ENCODE results near the gene RGS3. TPM values are rescaled to one million over a fixed set of nuclear protein-coding genes. Genes with fewer than 3 reads are reported as not detected.

The RGS3 gene
- total and polyA plus RNA-seq, 2 of the 13 experiments (the other 11 are each of a cell fraction or from before 2014, with no cell fraction given) = 17.1 to 28.8 TPM

DNA sequence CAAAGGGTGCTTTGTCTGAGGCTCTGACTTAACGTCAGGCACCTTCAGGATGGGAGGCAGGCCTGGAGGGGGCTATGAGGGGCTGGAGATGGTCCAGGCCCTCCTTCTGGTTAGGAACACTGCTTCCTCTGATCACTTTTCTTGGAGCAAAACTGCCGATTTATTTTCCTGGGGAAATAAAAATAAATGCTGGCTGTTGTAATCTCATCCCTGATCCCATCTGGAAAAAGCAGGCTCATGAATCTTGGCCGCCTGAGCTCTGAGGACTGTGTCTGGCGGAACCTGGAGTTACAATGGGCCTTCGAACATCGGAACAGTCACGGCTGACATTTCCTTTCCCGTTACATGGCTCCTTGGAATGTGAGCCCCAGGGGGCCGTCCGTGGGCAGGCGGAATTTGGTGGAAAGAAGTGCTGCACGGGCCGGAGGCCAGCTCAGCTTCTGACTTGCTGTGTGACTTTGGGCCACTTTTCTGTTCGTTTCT, 157.8 kb downstream of the RGS3 start (continued):
- TF ChIP-seq ZNF30 (CRISPR knock-in tag; IDR thresholded peaks at IDR 0.05) = no peak

DNA sequence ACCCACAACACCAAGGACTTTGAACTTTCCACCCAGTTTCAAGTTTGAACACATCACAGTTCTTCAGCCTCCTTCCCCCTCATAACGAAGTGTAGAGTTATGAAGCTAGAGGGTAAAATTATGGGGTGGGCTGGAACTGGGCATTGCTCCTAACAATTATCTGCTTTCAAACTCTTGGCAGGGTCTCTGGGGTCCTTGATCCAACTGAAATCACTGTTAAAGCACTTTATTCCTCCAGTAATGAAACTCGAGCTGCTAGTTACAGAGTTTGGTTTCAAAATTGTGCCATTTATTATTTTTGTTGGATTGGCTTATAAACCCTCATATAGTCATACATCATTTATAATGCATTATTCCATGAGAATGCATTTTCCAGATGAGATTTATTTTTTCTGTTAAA, 158.5 kb downstream of the RGS3 start:
- no peaks in the 10 kb centered on the region for H3K36me3 ChIP-seq (replicated peaks in 1 of 2; ENCODE audit: control insufficient read depth in 1 of 2, insufficient read depth in 2 of 2, low read length in 2 of 2)
- BruUV-seq (replicated peaks) = no TSS peak
- in situ Hi-C loops (cut with HindIII; ENCODE audit: extremely low pct_ligation_motif_present, low pct_unique_long_range_greater_than_20kb) = no loop called here
- ChIA-PET POLR2A (no interaction called here), CTCF (ENCODE audit: low intra/inter-chr PET ratio, low total read pairs) (no interaction called here)
- WGBS (ENCODE audit: low lambda C conversion rate) = 24% methylated on average over 2 of the region's 2 CpGs
- no peak overlapping the region for H3K4me3 ChIP-seq (replicated peaks in 1 of 3; ENCODE audit: insufficient read depth in 1 of 3, low read depth in 2 of 3, low read length in 3 of 3)
- H3K27ac ChIP-seq (ENCODE audit: extremely low read length, insufficient read depth, low read length) = no peak overlapping the region
- no peak overlapping the region for H2AFZ ChIP-seq (ENCODE audit: low read length)
- no peak for FAIRE-seq
- ATAC-seq = no peak
- H3K79me2 ChIP-seq (ENCODE audit: insufficient read depth, low read length) = no peaks in the 10 kb centered on the region
- intact Hi-C loops (cut with micrococcal nuclease; ENCODE audit: unreplicated experiment) = no loop called here
- H3K9ac ChIP-seq (ENCODE audit: insufficient read depth, low read depth, low read length) = no peak overlapping the region
- TF ChIP-seq ATRX (CRISPR knock-in tag; IDR thresholded peaks at IDR 0.05; ENCODE audit: borderline replicate concordance) (no peak), POLR2A (IDR thresholded peaks at IDR 0.05; ENCODE audit: insufficient read depth in 1 of 2, low read depth in 2 of 2, low read length in 2 of 2) (no peak), GATAD2A (CRISPR knock-in tag; IDR thresholded peaks at IDR 0.05) (no peak), SKI (IDR thresholded peaks at IDR 0.05; ENCODE audit: partially characterized antibody) (no peak), NCOR1 (IDR thresholded peaks at IDR 0.05; ENCODE audit: borderline replicate concordance, low read length) (no peak), ZNF775 (CRISPR knock-in tag; IDR thresholded peaks at IDR 0.05; ENCODE audit: borderline replicate concordance) (no peak), POLR2G (IDR thresholded peaks at IDR 0.05; ENCODE audit: low read depth, low read length) (no peak), HNRNPH1 (optimal IDR thresholded peaks at IDR 0.05; ENCODE audit: low read depth, low read length) (no peak)
- TF ChIP-seq, protein P1, sequence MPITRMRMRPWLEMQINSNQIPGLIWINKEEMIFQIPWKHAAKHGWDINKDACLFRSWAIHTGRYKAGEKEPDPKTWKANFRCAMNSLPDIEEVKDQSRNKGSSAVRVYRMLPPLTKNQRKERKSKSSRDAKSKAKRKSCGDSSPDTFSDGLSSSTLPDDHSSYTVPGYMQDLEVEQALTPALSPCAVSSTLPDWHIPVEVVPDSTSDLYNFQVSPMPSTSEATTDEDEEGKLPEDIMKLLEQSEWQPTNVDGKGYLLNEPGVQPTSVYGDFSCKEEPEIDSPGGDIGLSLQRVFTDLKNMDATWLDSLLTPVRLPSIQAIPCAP (CRISPR knock-in tag; IDR thresholded peaks at IDR 0.05; ENCODE audit: low read depth) = no peak
- TF ChIP-seq, protein P2, sequence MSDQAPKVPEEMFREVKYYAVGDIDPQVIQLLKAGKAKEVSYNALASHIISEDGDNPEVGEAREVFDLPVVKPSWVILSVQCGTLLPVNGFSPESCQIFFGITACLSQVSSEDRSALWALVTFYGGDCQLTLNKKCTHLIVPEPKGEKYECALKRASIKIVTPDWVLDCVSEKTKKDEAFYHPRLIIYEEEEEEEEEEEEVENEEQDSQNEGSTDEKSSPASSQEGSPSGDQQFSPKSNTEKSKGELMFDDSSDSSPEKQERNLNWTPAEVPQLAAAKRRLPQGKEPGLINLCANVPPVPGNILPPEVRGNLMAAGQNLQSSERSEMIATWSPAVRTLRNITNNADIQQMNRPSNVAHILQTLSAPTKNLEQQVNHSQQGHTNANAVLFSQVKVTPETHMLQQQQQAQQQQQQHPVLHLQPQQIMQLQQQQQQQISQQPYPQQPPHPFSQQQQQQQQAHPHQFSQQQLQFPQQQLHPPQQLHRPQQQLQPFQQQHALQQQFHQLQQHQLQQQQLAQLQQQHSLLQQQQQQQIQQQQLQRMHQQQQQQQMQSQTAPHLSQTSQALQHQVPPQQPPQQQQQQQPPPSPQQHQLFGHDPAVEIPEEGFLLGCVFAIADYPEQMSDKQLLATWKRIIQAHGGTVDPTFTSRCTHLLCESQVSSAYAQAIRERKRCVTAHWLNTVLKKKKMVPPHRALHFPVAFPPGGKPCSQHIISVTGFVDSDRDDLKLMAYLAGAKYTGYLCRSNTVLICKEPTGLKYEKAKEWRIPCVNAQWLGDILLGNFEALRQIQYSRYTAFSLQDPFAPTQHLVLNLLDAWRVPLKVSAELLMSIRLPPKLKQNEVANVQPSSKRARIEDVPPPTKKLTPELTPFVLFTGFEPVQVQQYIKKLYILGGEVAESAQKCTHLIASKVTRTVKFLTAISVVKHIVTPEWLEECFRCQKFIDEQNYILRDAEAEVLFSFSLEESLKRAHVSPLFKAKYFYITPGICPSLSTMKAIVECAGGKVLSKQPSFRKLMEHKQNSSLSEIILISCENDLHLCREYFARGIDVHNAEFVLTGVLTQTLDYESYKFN (CRISPR knock-in tag; conservative IDR thresholded peaks at IDR 0.05) = no peak
- DNase-seq (ENCODE audit: low spot score) = no peak
- no peak overlapping the region for H3K4me2 ChIP-seq (ENCODE audit: low read depth, low read length)
- no peaks in the 10 kb centered on the region for H3K9me3 ChIP-seq (ENCODE audit: low read length)
- H3K4me1 ChIP-seq (ENCODE audit: insufficient read depth, low read length) = peaks cover 64% of the 10 kb centered on the region
- H3K27me3 ChIP-seq (ENCODE audit: control insufficient read depth in 1 of 2, insufficient read depth in 2 of 2, low read length in 2 of 2) = peaks cover 0 to 31% of the 10 kb centered on the region in 2 experiments; a peak in 3 of 5 replicates
- no peaks in the 10 kb centered on the region for H4K20me1 ChIP-seq (ENCODE audit: insufficient read depth, low read length)
